A549 treated with GW870086 at 1 μM for 4 hours (cell line): ENCODE data around the gene NAT8L. TPM values are rescaled to one million over a fixed set of nuclear protein-coding genes. Genes with fewer than 3 reads are reported as not detected.

Experiments
- total RNA-seq: library from RNA; stranded (reverse); fragments of 200-300 nt; extraction: Qiagen RNA extraction; gene quantifications from 5 replicates; pipeline ENCODE4 v1.2.3, GENCODE V29; 2022; ENCODE audit warnings: low read depth

NAT8L gene
- 10.0 to 14.0 TPM (median 13.2 TPM) in 5 replicates for total RNA-seq

GRCh38 chr4:2059046-2059725, at the start of gene NAT8L:
Gene NAT8L (plus strand): TSS chr4:2059327. CDS start chr4:2059512, 185 bp downstream.

Other genes starting within 250 kb of the NAT8L start
- gene LETM1, start 203.2 kb upstream of the NAT8L start, total RNA-seq, result 25.0 to 31.7 TPM (median 28.9 TPM) in 5 replicates
- gene NSD2, start 187.9 kb upstream of the NAT8L start, total RNA-seq, result 37.8 to 46.7 TPM (median 42.9 TPM) in 5 replicates
- gene NELFA, start 50.4 kb upstream of the NAT8L start, total RNA-seq, result 18.2 to 24.0 TPM (median 22.6 TPM) in 5 replicates
- 5.7 to 8.2 TPM (median 7.8 TPM) in 5 replicates for gene HAUS3, start 182.8 kb downstream of the NAT8L start, total RNA-seq
- gene POLN, start 182.8 kb downstream of the NAT8L start, total RNA-seq, result 0.37 to 0.92 TPM (median 0.70 TPM) in 5 replicates
- 13.3 to 19.9 TPM (median 17.2 TPM) in 5 replicates for gene MXD4, start 202.8 kb downstream of the NAT8L start, total RNA-seq